Thyroid gland (tissue), 4 donors: ENCODE measurements around the gene GAK. TPM values are rescaled to one million over a fixed set of nuclear protein-coding genes. Genes with fewer than 3 reads are reported as not detected.

Experiments
- DNase-seq, 2 donors: peaks; one replicate each; pipeline ENCODE4 v3.0.0-alpha.2; 2019
- H3K27ac ChIP-seq, 3 donors: fragments of 200-600 bp; sonication (generic); 1 replicate in 2 of 3; 2 replicates in 1 of 3; pipeline ENCODE4 v1.5.1; 2016 to 2019; ENCODE audit warnings: mild to moderate bottlenecking in 1 of 3, moderate library complexity in 1 of 3
- H3K27me3 ChIP-seq: fragments of 200-600 bp; sonication (generic); one replicate; pipeline ENCODE4 v1.5.1; 2019
- H3K36me3 ChIP-seq, 2 donors: fragments of 200-600 bp; sonication (generic); one replicate each; pipeline ENCODE4 v1.5.1; 2016 to 2019
- H3K4me1 ChIP-seq, 2 donors: fragments of 200-600 bp; sonication (generic); one replicate each; pipeline ENCODE4 v1.5.1; 2017 to 2019
- H3K4me3 ChIP-seq, 3 donors: fragments of 200-600 bp; sonication (generic); replicated peaks in 1 of 3; 1 replicate in 2 of 3; 2 replicates in 1 of 3; pipeline ENCODE4 v1.5.1; 2016; ENCODE audit warnings: mild to moderate bottlenecking in 1 of 3
- H3K9me3 ChIP-seq: fragments of 200-600 bp; sonication (generic); one replicate; pipeline ENCODE4 v1.5.1; 2017
- CTCF ChIP-seq, 6 experiments: fragments of 200-600 bp in 3 of 6; fragments of 450-650 bp in 3 of 6; sonication (generic) in 3 of 6; IDR thresholded peaks; one replicate each; pipeline ENCODE4 v1.5.1; 2016 to 2019; ENCODE audit warnings: antibody characterized with exemption in 6 of 6, mild to moderate bottlenecking in 2 of 6, inconsistent platforms in 1 of 6, moderate library complexity in 1 of 6
- POLR2A ChIP-seq, 2 donors: fragments of 450-650 bp; IDR thresholded peaks; one replicate each; pipeline ENCODE4 v1.6.1; 2017; ENCODE audit warnings: antibody characterized with exemption in 2 of 2, mild to moderate bottlenecking in 2 of 2, moderate library complexity in 1 of 2
- WGBS, 2 donors: methylation state at CpG; one replicate each; pipeline ENCODE4 v1.1.5; 2017; 5-methylcytosine and 5-hydroxymethylcytosine counted together
- intact Hi-C: fragments of 100-400 bp; cut with DNase I; formaldehyde crosslinking; loops from one replicate; pipeline ENCODE4 v1.15.1; 2023
- total RNA-seq, 4 donors: library from RNA; depleted of rRNA; stranded (reverse); fragments of >200 nt; gene quantifications; one replicate each; pipeline ENCODE4 v1.2.3, GENCODE V29; 2016

Gene GAK
- total RNA-seq, 4 donors from 2014 or later: 86.4 to 184 (median 153) TPM

DNA sequence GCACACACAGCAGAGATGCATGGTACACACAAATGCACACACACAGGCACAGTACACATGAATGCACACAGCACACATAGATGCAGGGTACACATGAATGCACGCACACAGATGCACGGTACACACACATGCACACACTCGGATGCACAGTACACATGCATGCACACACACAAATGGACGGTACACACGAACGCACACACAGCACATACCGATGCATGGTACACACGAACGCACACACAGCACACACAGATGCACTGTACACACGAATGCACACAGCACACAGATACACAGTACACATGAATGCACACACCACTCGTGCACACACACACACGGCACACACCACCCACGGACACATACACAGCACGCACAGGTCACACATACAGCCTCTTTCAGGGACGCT is 62.3 kb downstream of the GAK start:
- TF ChIP-seq CTCF (IDR thresholded peaks at IDR 0.05) (no peak), POLR2A (IDR thresholded peaks at IDR 0.05) (no peak)
- H3K36me3 ChIP-seq: peaks cover 39 to 49% of the 10 kb centered on the region in 2 donors
- 96 to 98% methylated on average over 15 of the region's 15 CpGs for WGBS, 2 donors

DNA sequence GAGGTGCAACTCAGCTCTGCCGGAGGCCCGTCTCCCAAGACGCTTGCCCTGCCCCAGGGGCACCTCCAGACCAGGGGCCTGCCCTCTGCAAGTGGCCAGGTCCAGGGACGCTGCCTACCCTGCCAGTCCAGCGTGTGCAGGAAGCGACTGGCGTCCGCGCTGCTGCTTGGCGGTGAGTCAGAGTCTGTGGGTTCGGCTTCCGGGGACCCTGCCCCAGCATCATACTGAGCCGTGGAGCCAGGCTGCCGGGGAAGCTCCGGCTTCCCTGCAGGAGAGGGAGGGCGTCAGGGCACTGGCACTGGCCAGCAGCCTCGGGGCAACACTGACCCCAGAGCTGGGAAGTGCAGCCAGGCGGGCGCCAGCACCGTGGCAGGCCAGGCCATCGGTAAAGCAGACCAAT is 63.7 kb downstream of the GAK start:
- Histone ChIP-seq H3K4me1 (no peaks in the 10 kb centered on the region), H3K27me3 (no peaks in the 10 kb centered on the region), H3K4me3 (no peak overlapping the region), H3K9me3 (no peaks in the 10 kb centered on the region), H3K27ac (no peak overlapping the region), H3K36me3 (peaks cover 50 to 58% of the 10 kb centered on the region in 2 donors)
- intact Hi-C loops: no loop called here
- no peak for DNase-seq
- TF ChIP-seq CTCF (IDR thresholded peaks at IDR 0.05) (no peak), POLR2A (IDR thresholded peaks at IDR 0.05) (no peak)
- WGBS, 2 donors: 96 to 100% methylated on average over 12 to 19 of the region's 21 CpGs

More for the DNA sequence above, 62.3 kb downstream of the GAK start:
- no peaks in the 10 kb centered on the region for H3K27me3 ChIP-seq
- no peaks in the 10 kb centered on the region for H3K4me1 ChIP-seq
- no peak for DNase-seq
- H3K27ac ChIP-seq: no peak overlapping the region
- intact Hi-C loops: no loop called here
- H3K4me3 ChIP-seq: no peak overlapping the region
- no peaks in the 10 kb centered on the region for H3K9me3 ChIP-seq

GRCh38 chr4:867526-868250 is 64.4 kb downstream of the GAK start:
- WGBS, 2 donors: 91 to 94% methylated on average over 16 to 26 of the region's 26 CpGs
- no peak for DNase-seq
- intact Hi-C loops: no loop called here
- no peak for TF ChIP-seq CTCF (IDR thresholded peaks at IDR 0.05)
- TF ChIP-seq POLR2A (IDR thresholded peaks at IDR 0.05): no peak
- Histone ChIP-seq H3K27ac (no peak overlapping the region), H3K4me1 (no peaks in the 10 kb centered on the region), H3K27me3 (no peaks in the 10 kb centered on the region), H3K9me3 (no peaks in the 10 kb centered on the region), H3K36me3 (peaks cover 50 to 64% of the 10 kb centered on the region in 2 donors), H3K4me3 (no peak overlapping the region)

- Histone ChIP-seq H3K36me3 (peaks cover 50 to 68% of the 10 kb centered on the region in 2 donors), H3K27me3 (no peaks in the 10 kb centered on the region), H3K4me1 (no peaks in the 10 kb centered on the region), H3K4me3 (no peak overlapping the region), H3K9me3 (no peaks in the 10 kb centered on the region), H3K27ac (no peak overlapping the region)
- TF ChIP-seq CTCF (IDR thresholded peaks at IDR 0.05) (no peak), POLR2A (IDR thresholded peaks at IDR 0.05) (no peak)
- intact Hi-C loops: no loop called here
- WGBS, 2 donors: 94% methylated on average over 16 to 20 of the region's 28 CpGs
- DNase-seq: no peak
Measured at GRCh38 chr4:866761-867390, 65.2 kb downstream of the GAK start.
